ENCODE data around the gene JPH4.

DNA sequence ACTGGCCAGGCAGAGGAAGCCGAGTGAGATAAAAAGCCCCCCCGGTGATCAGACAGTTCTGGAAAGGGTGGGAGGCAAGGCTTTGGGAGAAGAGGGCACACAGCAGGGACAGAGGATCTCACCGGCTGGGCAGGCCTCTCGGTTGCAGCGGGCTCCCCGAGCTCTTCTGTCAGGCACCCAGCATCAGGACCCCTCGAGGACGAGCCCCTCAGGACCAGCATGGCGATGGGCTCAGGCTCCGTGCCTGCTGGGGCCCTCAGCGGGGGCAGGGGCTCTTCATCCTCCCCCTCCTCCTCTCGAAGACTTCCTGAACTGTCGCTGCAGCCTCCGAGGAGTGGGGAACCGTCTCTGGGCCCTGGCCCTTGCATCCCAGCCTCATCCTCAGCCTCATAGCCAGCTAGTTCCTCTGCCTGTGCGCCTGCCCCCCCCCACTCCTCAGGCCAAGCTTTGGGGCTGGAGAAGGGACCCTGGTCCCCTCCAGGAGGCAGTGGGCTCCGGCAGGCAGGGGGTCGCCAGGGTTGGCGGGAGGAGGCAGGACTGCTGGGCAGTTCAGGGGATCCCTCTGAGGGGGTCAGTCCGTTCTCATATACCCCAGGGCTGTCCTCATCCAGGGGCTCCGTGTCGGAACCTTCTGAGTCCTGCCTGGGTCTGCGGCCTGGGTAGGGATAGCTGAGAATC is 7.6 kb downstream of the JPH4 start:
- no peak for TF ChIP-seq POLR2A (IDR thresholded peaks at IDR 0.05)
- TF ChIP-seq, protein P1, sequence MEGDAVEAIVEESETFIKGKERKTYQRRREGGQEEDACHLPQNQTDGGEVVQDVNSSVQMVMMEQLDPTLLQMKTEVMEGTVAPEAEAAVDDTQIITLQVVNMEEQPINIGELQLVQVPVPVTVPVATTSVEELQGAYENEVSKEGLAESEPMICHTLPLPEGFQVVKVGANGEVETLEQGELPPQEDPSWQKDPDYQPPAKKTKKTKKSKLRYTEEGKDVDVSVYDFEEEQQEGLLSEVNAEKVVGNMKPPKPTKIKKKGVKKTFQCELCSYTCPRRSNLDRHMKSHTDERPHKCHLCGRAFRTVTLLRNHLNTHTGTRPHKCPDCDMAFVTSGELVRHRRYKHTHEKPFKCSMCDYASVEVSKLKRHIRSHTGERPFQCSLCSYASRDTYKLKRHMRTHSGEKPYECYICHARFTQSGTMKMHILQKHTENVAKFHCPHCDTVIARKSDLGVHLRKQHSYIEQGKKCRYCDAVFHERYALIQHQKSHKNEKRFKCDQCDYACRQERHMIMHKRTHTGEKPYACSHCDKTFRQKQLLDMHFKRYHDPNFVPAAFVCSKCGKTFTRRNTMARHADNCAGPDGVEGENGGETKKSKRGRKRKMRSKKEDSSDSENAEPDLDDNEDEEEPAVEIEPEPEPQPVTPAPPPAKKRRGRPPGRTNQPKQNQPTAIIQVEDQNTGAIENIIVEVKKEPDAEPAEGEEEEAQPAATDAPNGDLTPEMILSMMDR (IDR thresholded peaks at IDR 0.05 in 4 of 5, conservative IDR thresholded peaks at IDR 0.05 in 1 of 5), result no peak

Measured in gastrocnemius medialis (tissue), 4 donors.